KMS-11 (cell line): ENCODE data around the gene EPHB1.

Experiments
- H2AFZ ChIP-seq: fragments of 200-600 bp; sonication (generic); 2 replicates; pipeline ENCODE4 v1.6.1; 2016; ENCODE audit warnings: antibody characterized with exemption, mixed run types, low read depth
- H3K27ac ChIP-seq: fragments of 200-600 bp; sonication (generic); 2 replicates; pipeline ENCODE4 v1.6.1; 2016; ENCODE audit warnings: mild to moderate bottlenecking, mixed run types
- H3K27me3 ChIP-seq: fragments of 200-600 bp; sonication (generic); 2 replicates; pipeline ENCODE4 v1.6.1; 2017; ENCODE audit warnings: mild to moderate bottlenecking, low read depth, mixed run types, moderate library complexity; ENCODE audit not compliant: insufficient read depth
- H3K36me3 ChIP-seq: fragments of 200-600 bp; sonication (generic); 2 replicates; pipeline ENCODE4 v1.6.1; 2017; ENCODE audit warnings: mild to moderate bottlenecking, mixed run types; ENCODE audit not compliant: insufficient read depth
- H3K4me1 ChIP-seq: fragments of 200-600 bp; sonication (generic); 2 replicates; pipeline ENCODE4 v1.6.1; 2016; ENCODE audit warnings: mild to moderate bottlenecking, low read depth, mixed run types; ENCODE audit not compliant: poor library complexity, severe bottlenecking
- H3K4me2 ChIP-seq: fragments of 200-600 bp; sonication (generic); 2 replicates; pipeline ENCODE4 v1.7.0; 2016; ENCODE audit warnings: mild to moderate bottlenecking, mixed run types
- H3K4me3 ChIP-seq: fragments of 200-600 bp; sonication (generic); IDR thresholded peaks from 2 replicates; pipeline ENCODE4 v1.6.1; 2017; ENCODE audit warnings: low read depth, low read length, mixed read lengths; ENCODE audit not compliant: insufficient read depth
- H3K79me2 ChIP-seq: fragments of 200-600 bp; sonication (generic); 2 replicates; pipeline ENCODE4 v1.6.1; 2016; ENCODE audit warnings: low read depth, mixed run types; ENCODE audit not compliant: insufficient read depth
- H3K9ac ChIP-seq: fragments of 200-600 bp; sonication (generic); 2 replicates; pipeline ENCODE4 v1.6.1; 2016; ENCODE audit warnings: mild to moderate bottlenecking, mixed run types
- H4K20me1 ChIP-seq: fragments of 200-600 bp; sonication (generic); 2 replicates; pipeline ENCODE4 v1.6.1; 2016; ENCODE audit warnings: mild to moderate bottlenecking, mixed run types; ENCODE audit not compliant: insufficient read depth
- CTCF ChIP-seq: fragments of 200-600 bp; sonication (generic); conservative IDR thresholded peaks from 2 replicates; pipeline ENCODE4 v1.6.1; 2017; ENCODE audit warnings: low read depth, mild to moderate bottlenecking, antibody characterized with exemption, low read length, moderate library complexity, mixed read lengths

The EPHB1 gene

DNA sequence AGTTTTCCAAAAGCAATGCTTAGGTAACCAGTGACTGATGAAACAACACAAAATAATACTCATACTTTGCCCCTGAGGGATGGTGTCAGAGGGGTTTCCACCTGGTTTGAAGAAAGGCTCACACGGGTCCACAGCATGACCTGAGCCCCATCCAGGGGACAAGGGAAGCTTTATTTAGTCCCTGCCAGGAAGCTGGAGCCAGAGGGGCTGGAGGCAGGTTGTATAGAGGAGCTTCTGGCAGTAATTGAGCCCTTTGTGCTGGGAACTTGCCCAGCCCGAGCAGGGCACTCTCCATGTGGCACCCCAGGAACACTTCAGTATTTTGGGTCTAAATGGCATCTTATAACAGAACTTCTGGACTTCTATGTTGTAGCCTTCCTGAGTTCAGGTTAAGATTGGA is 39.2 kb upstream of the EPHB1 start:
- Histone ChIP-seq H3K9ac (no peak overlapping the region), H3K4me1 (no peaks in the 10 kb centered on the region), H4K20me1 (no peaks in the 10 kb centered on the region), H3K79me2 (no peaks in the 10 kb centered on the region), H2AFZ (no peak overlapping the region), H3K4me2 (no peak overlapping the region), H3K4me3 (no peak overlapping the region), H3K36me3 (no peaks in the 10 kb centered on the region), H3K27me3 (no peaks in the 10 kb centered on the region), H3K27ac (no peak overlapping the region)
- no peak for TF ChIP-seq CTCF

- Histone ChIP-seq H3K27ac (no peak overlapping the region), H3K4me1 (no peaks in the 10 kb centered on the region), H4K20me1 (no peaks in the 10 kb centered on the region), H3K79me2 (no peaks in the 10 kb centered on the region), H3K36me3 (no peaks in the 10 kb centered on the region), H3K4me2 (no peak overlapping the region), H3K4me3 (no peak overlapping the region), H2AFZ (no peak overlapping the region), H3K27me3 (no peaks in the 10 kb centered on the region), H3K9ac (no peak overlapping the region)
- TF ChIP-seq CTCF = no peak
These were observed 37.5 kb upstream of the EPHB1 start for GRCh38 chr3:134757549-134758069.

GRCh38 chr3:134761213-134761612 is 33.8 kb upstream of the EPHB1 start:
- H3K27me3 ChIP-seq = no peaks in the 10 kb centered on the region
- no peaks in the 10 kb centered on the region for H3K79me2 ChIP-seq
- no peak overlapping the region for H3K9ac ChIP-seq
- no peak overlapping the region for H3K27ac ChIP-seq
- no peak overlapping the region for H2AFZ ChIP-seq
- H4K20me1 ChIP-seq = no peaks in the 10 kb centered on the region
- H3K4me1 ChIP-seq = no peaks in the 10 kb centered on the region
- no peak overlapping the region for H3K4me2 ChIP-seq
- no peaks in the 10 kb centered on the region for H3K36me3 ChIP-seq
- no peak overlapping the region for H3K4me3 ChIP-seq
- no peak for TF ChIP-seq CTCF

DNA sequence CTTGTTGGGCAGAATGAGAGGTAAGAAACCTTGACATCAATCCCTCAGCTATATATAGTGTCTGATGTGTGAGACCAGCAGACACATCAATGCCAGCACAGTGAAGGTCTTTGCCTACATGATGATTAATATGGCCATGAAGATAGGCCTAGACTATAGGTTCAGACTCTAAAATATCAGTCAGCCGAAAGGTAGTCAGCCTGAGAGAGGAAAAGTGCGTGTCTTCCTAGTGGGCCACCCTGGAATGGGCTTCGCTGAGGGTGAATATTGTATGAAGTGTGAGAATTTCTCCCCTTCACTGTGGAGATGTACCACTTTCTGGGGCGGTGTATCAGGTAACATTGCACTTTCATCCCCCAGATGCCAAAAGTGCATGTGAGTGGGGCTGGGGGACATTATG is 33.0 kb upstream of the EPHB1 start:
- no peaks in the 10 kb centered on the region for H3K4me1 ChIP-seq
- no peaks in the 10 kb centered on the region for H3K79me2 ChIP-seq
- no peaks in the 10 kb centered on the region for H3K36me3 ChIP-seq
- H3K9ac ChIP-seq = no peak overlapping the region
- H4K20me1 ChIP-seq = no peaks in the 10 kb centered on the region
- no peaks in the 10 kb centered on the region for H3K27me3 ChIP-seq
- no peak for TF ChIP-seq CTCF
- H3K4me2 ChIP-seq = no peak overlapping the region
- no peak overlapping the region for H2AFZ ChIP-seq
- no peak overlapping the region for H3K4me3 ChIP-seq
- no peak overlapping the region for H3K27ac ChIP-seq
